ENCODE results near the gene SHISA4.
"Not testable (repeated sequence)": the region's sequence is repeated elsewhere in the genome, so short reads cannot be mapped to it uniquely, and the experiment has no call there.

The SHISA4 gene, protein sequence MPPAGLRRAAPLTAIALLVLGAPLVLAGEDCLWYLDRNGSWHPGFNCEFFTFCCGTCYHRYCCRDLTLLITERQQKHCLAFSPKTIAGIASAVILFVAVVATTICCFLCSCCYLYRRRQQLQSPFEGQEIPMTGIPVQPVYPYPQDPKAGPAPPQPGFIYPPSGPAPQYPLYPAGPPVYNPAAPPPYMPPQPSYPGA

DNA sequence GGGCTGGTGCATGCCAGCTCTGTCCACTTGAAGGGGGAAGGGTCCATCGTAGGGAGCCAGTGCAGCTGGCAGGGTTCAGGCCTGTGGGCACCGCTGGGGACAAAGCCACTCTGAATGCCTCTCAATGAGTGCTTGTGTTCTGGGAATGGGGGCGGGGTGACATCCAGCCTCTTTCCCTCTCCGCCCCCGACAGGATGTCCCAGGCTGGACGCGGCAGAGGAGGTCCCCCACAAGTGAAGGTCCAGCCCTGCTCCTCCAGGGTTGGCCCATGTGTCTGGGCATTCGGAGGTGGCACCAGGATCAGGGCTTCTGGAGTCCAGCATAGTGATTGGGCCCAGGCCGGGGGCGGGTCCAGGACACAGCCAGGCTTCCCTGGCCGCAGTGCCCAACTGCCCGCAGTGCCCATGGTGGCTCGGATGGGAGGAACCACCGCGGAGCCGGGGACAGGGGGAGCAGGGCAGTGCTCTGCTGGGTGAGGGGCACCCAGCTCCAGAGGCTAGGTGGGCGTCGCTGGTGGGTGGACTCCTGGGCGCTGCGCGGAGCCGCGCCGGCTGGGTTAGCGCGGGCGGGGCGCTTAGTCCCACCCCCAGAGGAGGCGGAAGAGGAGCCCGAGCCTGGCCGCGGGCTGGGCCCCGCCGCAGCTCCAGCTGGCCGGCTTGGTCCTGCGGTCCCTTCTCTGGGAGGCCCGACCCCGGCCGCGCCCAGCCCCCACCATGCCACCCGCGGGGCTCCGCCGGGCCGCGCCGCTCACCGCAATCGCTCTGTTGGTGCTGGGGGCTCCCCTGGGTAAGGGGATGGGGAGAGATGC lies at the start of gene SHISA4:
SHISA4 (plus strand) TSS at position 617 of the 808 bp plus-strand sequence; CDS start at position 714, 97 bp downstream.
- H3K27me3 Mint-ChIP-seq = peaks cover 66% of the 10 kb centered on the region

DNA sequence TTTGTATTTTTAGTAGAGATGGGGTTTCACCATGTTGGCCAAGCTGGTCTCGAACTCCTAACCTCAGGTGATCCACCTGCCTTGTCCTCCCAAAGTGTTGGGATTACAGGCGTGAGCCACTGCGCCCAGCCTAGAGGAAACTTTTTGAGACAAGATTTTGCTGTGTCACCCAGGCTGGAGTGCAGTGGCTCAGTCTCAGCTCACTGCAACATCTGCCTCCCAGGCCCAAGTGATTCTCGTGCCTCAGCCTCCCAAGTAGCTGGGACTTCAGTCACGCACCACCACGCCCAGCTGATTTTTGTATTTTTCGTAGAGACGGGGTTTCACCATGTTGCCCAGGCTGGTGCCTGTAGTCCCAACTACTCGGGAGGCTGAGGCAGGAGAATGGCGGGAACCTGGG lies 49.6 kb upstream of the SHISA4 start:
- not testable (repeated sequence) for H3K9me3 Mint-ChIP-seq; H3K36me3 Mint-ChIP-seq (ENCODE audit: insufficient read depth); H3K27me3 Mint-ChIP-seq; ATAC-seq (replicated peaks; ENCODE audit: extremely low read depth, poor library complexity, severe bottlenecking); H3K27ac Mint-ChIP-seq (ENCODE audit: low read depth); DNase-seq (ENCODE audit: low spot score in 2 of 2); H3K4me3 Mint-ChIP-seq
- peaks cover 50% of the 10 kb centered on the region for H3K4me1 Mint-ChIP-seq

More for the DNA sequence above, at the start of gene SHISA4:
- Mint-ChIP-seq H3K36me3 (ENCODE audit: insufficient read depth) (peaks cover 2% of the 10 kb centered on the region), H3K9me3 (no peaks in the 10 kb centered on the region), H3K27ac (ENCODE audit: low read depth) (peak within 1 kb of the TSS; percentile 11), H3K4me3 (peak within 1 kb of the TSS; percentile 69), H3K4me1 (peaks cover 6% of the 10 kb centered on the region)
- ATAC-seq (replicated peaks; ENCODE audit: extremely low read depth, poor library complexity, severe bottlenecking) = peak; percentile 58
- DNase-seq (ENCODE audit: low spot score in 2 of 2) = no peak

DNA sequence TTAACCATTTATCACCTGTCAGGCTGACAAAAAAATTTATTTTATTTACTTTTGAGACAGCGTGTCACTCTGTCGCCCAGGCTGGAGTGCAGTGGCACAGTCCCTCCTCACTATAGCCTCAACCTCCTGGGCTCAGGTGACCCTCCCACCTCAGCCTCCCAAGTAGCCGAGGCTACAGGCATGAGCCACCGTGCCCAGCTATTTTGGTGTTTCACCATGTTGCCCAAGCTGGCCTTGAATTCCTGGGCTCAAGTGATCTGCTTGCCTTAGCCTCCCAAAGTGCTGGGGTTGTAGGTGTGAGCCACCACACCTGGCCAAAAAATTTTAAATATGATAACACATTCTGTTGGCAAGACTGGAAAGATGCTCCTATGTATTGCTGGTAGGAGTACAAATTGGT lies 48.6 kb upstream of the SHISA4 start:
- DNase-seq (ENCODE audit: low spot score in 2 of 2) (no peak), ATAC-seq (replicated peaks; ENCODE audit: extremely low read depth, poor library complexity, severe bottlenecking) (no peak)
- Mint-ChIP-seq H3K36me3 (ENCODE audit: insufficient read depth) (peaks cover 8% of the 10 kb centered on the region), H3K27me3 (no peaks in the 10 kb centered on the region), H3K9me3 (no peaks in the 10 kb centered on the region), H3K4me3 (no peak overlapping the region), H3K4me1 (peaks cover 41% of the 10 kb centered on the region), H3K27ac (ENCODE audit: low read depth) (peak overlapping the region; percentile 72)

DNA sequence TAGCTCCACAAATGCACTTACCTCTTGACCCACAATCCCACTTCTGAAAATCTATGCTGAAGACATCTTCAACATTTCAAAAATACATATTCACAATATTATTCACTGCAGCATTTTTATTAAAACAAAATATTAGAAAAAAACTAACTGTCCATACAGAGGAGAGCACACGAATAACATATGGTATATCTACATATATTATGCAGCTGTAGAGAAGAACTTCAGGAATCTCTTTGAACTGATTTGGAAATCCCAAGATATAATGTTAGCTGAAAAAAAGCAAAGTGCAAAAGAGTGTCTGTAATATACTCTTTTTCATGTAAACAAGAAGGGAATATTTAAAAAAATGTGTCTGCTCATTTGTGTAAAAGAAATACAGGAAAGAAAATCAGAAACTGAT lies 48.2 kb upstream of the SHISA4 start:
- peak overlapping the region; percentile 72 for H3K27ac Mint-ChIP-seq (ENCODE audit: low read depth)
- H3K36me3 Mint-ChIP-seq (ENCODE audit: insufficient read depth) = peaks cover 5% of the 10 kb centered on the region
- H3K27me3 Mint-ChIP-seq = no peaks in the 10 kb centered on the region
- H3K4me3 Mint-ChIP-seq = no peak overlapping the region
- H3K9me3 Mint-ChIP-seq = no peaks in the 10 kb centered on the region
- peaks cover 36% of the 10 kb centered on the region for H3K4me1 Mint-ChIP-seq
- DNase-seq (ENCODE audit: low spot score in 2 of 2) = no peak
- ATAC-seq (replicated peaks; ENCODE audit: extremely low read depth, poor library complexity, severe bottlenecking) = no peak

DNA sequence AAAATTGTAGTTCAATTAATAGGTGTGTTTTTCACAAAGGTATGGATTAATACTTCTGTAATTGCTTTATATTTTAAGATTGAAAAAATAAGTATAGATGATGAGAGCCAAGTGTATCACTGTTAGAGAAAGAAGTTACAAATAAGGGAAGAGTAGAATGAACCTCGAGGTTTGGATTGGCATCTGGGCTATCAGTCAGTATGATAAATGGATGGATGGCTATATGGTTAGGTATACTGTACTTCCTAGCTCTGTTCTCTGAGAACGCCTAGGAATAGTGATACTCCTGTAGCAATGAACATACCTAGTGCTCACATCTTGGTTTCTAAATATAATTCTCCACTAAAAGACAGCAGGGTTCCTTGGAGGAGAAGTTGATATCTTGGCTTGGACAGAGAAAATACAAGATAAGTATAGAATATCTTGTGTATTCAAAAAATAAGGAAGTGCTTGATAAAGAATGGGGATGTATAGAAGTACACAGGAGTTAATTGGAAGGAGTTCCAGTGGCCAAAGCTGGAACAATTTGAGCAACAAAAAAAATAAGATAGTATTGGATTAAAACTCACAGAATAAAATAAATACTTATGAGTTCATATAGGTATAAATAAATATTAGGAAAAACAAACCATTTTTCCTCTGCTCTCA lies 47.3 kb upstream of the SHISA4 start:
- ATAC-seq (replicated peaks; ENCODE audit: extremely low read depth, poor library complexity, severe bottlenecking) = no peak
- DNase-seq (ENCODE audit: low spot score in 2 of 2) = no peak
- Mint-ChIP-seq H3K27ac (ENCODE audit: low read depth) (no peak overlapping the region), H3K9me3 (no peaks in the 10 kb centered on the region), H3K36me3 (ENCODE audit: insufficient read depth) (peaks cover 6% of the 10 kb centered on the region), H3K27me3 (no peaks in the 10 kb centered on the region), H3K4me3 (no peak overlapping the region), H3K4me1 (peaks cover 42% of the 10 kb centered on the region)

DNA sequence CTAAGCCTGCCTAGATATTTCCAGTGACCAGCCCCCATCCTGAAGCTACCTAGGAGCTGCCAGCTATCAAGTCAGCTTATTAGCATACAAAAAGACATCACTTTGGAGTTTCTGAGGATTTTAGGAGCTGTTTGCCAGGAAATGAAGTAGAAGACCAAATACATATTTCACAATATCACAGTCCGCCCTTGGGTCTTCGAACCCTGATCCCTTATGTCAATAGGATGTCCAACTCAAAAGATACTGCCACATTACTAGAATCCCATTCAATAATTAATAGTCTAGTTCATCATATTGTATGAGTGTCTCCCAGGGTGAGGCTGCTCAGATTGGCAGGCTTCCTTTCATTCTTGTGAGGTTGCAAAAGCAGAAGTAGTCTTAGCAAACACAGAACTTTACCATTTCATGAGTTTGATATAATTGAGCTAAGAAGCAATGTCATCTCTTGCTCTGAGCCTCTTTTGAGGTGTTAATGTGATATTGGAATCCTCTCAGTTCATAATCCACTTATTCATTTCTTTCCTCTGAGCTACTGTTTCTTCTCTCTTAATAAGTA lies 46.1 kb upstream of the SHISA4 start:
- DNase-seq (ENCODE audit: low spot score in 2 of 2) (no peak), ATAC-seq (replicated peaks; ENCODE audit: extremely low read depth, poor library complexity, severe bottlenecking) (no peak)
- H3K27ac Mint-ChIP-seq (ENCODE audit: low read depth) = no peak overlapping the region
- peaks cover 38% of the 10 kb centered on the region for H3K4me1 Mint-ChIP-seq
- H3K4me3 Mint-ChIP-seq = no peak overlapping the region
- H3K36me3 Mint-ChIP-seq (ENCODE audit: insufficient read depth) = peaks cover 8% of the 10 kb centered on the region
- H3K27me3 Mint-ChIP-seq = no peaks in the 10 kb centered on the region
- H3K9me3 Mint-ChIP-seq = no peaks in the 10 kb centered on the region

DNA sequence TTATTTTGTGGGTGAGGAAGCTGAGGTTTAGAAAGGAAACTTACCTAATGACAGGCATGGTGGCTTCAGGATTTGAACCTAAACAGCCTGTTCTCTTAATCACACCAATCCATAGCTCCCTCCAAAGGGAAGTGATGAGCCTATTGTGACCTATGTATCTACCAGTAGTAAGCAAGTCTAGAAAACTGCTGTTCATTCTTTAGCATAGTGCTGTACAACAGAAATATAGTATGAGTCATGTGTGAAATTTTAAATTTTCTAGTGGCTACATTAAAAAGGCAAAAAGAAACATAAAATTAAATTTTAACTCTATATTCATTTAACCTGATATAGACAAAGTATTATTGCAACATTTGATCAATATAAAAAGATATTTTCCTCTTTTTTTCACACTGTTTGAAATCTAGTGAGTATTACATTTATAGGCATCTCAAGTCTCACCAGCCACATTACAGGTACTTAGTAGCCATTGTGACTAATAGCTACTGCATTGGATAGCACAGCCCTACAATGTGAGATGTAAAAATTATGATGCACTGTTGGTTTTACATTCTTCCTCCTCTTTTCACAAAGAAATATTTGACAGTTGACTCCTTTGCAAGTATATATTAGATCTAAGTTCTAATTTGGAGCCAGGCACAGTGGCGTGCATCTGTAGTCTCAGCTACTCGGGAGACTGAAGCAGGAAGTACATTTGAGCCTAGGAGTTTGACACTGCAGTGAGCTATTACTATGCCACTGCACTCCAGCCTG lies 43.2 kb upstream of the SHISA4 start:
- Mint-ChIP-seq H3K4me1 (peaks cover 31% of the 10 kb centered on the region), H3K27ac (ENCODE audit: low read depth) (no peak overlapping the region), H3K27me3 (no peaks in the 10 kb centered on the region), H3K9me3 (no peaks in the 10 kb centered on the region), H3K4me3 (no peak overlapping the region), H3K36me3 (ENCODE audit: insufficient read depth) (peaks cover 26% of the 10 kb centered on the region)
- ATAC-seq (replicated peaks; ENCODE audit: extremely low read depth, poor library complexity, severe bottlenecking) = no peak
- DNase-seq (ENCODE audit: low spot score in 2 of 2) = no peak

DNA sequence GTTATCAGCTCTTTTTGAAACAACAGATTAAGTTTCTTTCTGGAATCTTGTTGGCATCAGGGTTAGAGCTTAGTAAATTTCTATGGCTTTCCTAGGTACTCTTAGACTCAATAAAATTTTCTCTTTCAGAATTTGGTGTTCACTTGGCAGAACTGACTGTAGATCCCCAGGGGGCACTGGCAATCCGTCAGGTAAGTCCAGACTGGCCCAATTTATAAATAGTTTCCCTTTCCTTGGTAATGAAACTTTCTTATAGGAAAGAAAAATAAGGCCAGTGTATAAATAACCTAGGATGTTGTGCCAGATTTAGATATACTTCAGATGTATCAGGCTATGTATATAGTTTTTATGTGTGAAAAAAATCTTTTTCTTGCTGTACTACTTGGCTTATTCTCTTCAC lies 41.5 kb upstream of the SHISA4 start:
- DNase-seq (ENCODE audit: low spot score in 2 of 2) (no peak), ATAC-seq (replicated peaks; ENCODE audit: extremely low read depth, poor library complexity, severe bottlenecking) (no peak)
- Mint-ChIP-seq H3K36me3 (ENCODE audit: insufficient read depth) (peaks cover 28% of the 10 kb centered on the region), H3K9me3 (no peaks in the 10 kb centered on the region), H3K27me3 (no peaks in the 10 kb centered on the region), H3K4me1 (peaks cover 25% of the 10 kb centered on the region), H3K27ac (ENCODE audit: low read depth) (no peak overlapping the region), H3K4me3 (no peak overlapping the region)

DNA sequence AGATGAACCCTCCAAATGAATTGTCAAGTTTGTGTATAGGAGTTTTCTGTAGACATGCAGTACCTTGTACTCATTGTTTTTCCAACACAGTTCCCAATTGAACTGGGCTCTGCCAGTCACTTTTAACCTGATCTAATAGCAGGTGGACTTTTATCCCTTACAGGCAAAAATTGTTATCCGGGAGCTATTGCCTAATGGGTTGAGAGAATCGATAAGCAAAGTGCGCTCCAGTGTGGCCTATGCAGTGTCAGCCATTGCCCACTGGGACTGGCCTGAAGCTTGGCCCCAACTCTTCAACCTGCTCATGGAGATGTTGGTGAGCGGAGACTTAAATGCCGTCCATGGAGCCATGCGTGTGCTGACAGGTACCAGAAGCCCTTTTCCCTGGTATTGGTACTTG lies 40.5 kb upstream of the SHISA4 start:
- no peaks in the 10 kb centered on the region for H3K27me3 Mint-ChIP-seq
- peaks cover 33% of the 10 kb centered on the region for H3K36me3 Mint-ChIP-seq (ENCODE audit: insufficient read depth)
- ATAC-seq (replicated peaks; ENCODE audit: extremely low read depth, poor library complexity, severe bottlenecking) (no peak), DNase-seq (ENCODE audit: low spot score in 2 of 2) (no peak)
- H3K9me3 Mint-ChIP-seq = no peaks in the 10 kb centered on the region
- no peak overlapping the region for H3K4me3 Mint-ChIP-seq
- H3K27ac Mint-ChIP-seq (ENCODE audit: low read depth) = no peak overlapping the region
- peaks cover 14% of the 10 kb centered on the region for H3K4me1 Mint-ChIP-seq

DNA sequence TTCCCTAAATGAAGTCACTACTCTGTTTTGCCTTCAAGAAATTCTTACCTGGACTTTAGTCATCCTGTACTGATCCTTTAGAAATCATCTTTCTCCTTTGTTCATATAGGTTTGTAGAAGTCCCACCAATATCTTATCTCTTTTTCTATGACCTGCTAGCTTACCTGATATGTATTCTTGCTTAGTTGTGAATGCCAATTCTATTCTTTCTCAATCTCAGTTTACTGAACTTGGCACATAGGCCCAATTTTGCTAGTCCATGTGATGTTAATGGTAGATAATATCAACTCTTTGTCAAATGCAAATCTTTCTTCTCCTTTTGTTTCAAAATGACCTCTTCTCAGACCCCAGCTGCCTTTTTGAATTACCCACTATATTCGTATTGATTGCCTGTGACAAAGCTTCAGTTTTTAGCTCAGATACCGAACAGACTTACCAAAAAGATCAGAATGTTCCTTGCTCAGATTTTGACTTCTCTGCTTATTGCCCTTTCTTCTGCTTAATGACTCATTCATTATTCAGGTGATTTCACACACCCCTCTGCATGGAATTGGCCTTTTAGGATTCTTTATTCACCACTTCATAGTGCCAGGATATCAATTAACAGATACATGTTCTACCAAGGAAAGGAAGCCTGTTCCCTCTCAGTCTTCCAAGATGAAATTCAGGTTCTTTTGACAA lies 39.2 kb upstream of the SHISA4 start:
- H3K27ac Mint-ChIP-seq (ENCODE audit: low read depth) = peak overlapping the region; percentile 1
- ATAC-seq (replicated peaks; ENCODE audit: extremely low read depth, poor library complexity, severe bottlenecking) = no peak
- no peak for DNase-seq (ENCODE audit: low spot score in 2 of 2)
- peaks cover 14% of the 10 kb centered on the region for H3K4me1 Mint-ChIP-seq
- no peaks in the 10 kb centered on the region for H3K9me3 Mint-ChIP-seq
- no peaks in the 10 kb centered on the region for H3K27me3 Mint-ChIP-seq
- no peak overlapping the region for H3K4me3 Mint-ChIP-seq
- peaks cover 40% of the 10 kb centered on the region for H3K36me3 Mint-ChIP-seq (ENCODE audit: insufficient read depth)

DNA sequence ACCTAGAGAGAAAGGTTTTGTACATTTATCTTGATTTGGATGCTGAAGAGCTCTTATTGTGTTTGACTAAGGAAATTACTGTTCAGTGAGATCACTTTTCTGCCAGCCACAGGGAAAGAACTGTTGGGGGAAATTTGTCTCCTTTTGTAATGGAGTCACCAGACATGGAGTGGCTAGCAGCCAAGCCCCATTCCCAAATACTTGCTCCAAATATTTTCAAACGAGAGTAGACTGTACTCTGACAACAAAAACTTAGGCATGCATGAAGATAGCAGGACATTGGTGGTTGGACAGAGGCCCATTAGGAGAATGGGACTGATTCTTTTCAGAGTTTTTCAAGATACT lies 38.7 kb upstream of the SHISA4 start:
- DNase-seq (ENCODE audit: low spot score in 2 of 2) = no peak
- H3K27ac Mint-ChIP-seq (ENCODE audit: low read depth) = peak overlapping the region; percentile 1
- peaks cover 14% of the 10 kb centered on the region for H3K4me1 Mint-ChIP-seq
- no peak for ATAC-seq (replicated peaks; ENCODE audit: extremely low read depth, poor library complexity, severe bottlenecking)
- H3K27me3 Mint-ChIP-seq = no peaks in the 10 kb centered on the region
- no peak overlapping the region for H3K4me3 Mint-ChIP-seq
- no peaks in the 10 kb centered on the region for H3K9me3 Mint-ChIP-seq
- H3K36me3 Mint-ChIP-seq (ENCODE audit: insufficient read depth) = peaks cover 45% of the 10 kb centered on the region

DNA sequence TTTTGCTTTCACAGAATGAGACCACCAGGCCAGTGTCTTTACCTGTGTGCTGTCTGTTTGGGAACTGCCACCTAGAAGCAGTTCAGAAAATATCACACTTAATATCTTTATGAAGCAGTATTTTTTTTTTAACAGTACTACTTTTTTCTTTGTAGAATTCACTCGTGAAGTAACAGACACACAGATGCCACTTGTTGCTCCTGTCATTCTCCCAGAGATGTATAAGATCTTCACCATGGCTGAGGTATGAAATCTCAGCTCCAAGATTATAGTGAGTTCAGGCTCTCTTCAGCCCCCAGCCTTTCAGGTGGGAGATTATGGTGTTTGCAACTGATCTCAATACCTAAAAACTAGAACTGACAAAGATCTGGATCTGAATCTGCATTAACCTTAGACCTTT lies 36.7 kb upstream of the SHISA4 start:
- Mint-ChIP-seq H3K36me3 (ENCODE audit: insufficient read depth) (peaks cover 61% of the 10 kb centered on the region), H3K27ac (ENCODE audit: low read depth) (no peak overlapping the region), H3K4me3 (no peak overlapping the region), H3K9me3 (no peaks in the 10 kb centered on the region), H3K4me1 (peaks cover 4% of the 10 kb centered on the region), H3K27me3 (no peaks in the 10 kb centered on the region)
- ATAC-seq (replicated peaks; ENCODE audit: extremely low read depth, poor library complexity, severe bottlenecking) (no peak), DNase-seq (ENCODE audit: low spot score in 2 of 2) (no peak)
